Measurements from ENCODE around the gene ACAT2. TPM values are rescaled to one million over a fixed set of nuclear protein-coding genes. Genes with fewer than 3 reads are reported as not detected.
A peak's percentile ranks its signal among the peaks of the same experiment; 100 is the strongest.

ACAT2 gene
- polyA plus RNA-seq, 3 donors, result 3.6 to 24.4 (median 19.5) TPM

DNA sequence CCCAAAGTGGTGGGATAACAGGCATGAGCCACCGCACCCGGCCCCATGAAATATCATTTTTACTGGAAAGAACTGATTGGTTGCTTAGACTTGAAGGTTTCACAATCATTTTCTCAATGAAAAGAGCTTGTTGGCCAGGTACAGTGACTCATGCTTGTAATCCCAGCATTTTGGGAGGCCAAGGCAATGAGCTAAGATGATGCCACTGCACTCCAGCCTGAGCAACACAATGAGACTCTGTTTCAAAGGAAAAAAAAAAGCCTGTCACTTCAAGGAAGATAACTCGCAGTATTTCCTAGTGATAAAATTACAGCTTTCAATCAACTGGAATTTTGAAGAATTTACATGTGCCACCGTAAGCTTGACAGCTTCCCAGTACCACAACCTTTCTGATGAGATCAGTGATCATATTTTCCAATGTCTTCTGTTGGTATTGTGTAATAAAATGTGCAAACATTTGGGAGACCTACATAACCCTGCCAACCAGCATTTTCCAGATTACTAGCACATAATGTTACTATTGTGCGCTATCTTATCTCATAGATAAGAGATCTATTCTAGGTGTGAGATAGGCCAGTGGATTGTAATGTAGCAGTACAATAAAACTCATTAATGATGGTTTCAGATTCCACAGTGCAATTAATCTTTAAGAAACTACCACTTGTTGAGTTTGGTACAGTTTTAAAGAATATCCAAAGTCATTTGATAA is 45.5 kb downstream of the ACAT2 start:
- H3K4me1 ChIP-seq (ENCODE audit: control insufficient read depth in 1 of 2, insufficient read depth in 2 of 2, low read length in 2 of 2), result peaks cover 14 to 16% of the 10 kb centered on the region in 2 donors
- no peaks in the 10 kb centered on the region for H4K20me1 ChIP-seq (ENCODE audit: insufficient read depth, low read length)
- no peak for DNase-seq
- no CpG with 5 or more reads among the region's 5 CpGs for WGBS (ENCODE audit: insufficient coverage)
- no peaks in the 10 kb centered on the region for H3K27me3 Mint-ChIP-seq (ENCODE audit: low read depth in 3 of 3)
- no peaks in the 10 kb centered on the region for H3K9me3 ChIP-seq (replicated peaks in 1 of 2; ENCODE audit: control insufficient read depth in 1 of 2, insufficient read depth in 1 of 2, low read length in 2 of 2)
- TF ChIP-seq CTCF (IDR thresholded peaks at IDR 0.05), result no peak
- no peak overlapping the region for H3K27ac ChIP-seq (ENCODE audit: low read depth in 1 of 2, low read length in 2 of 2)
- no peaks in the 10 kb centered on the region for H3K27me3 ChIP-seq (ENCODE audit: control insufficient read depth in 2 of 2, insufficient read depth in 2 of 2, low read length in 2 of 2)
- H3K9me3 Mint-ChIP-seq, result no peaks in the 10 kb centered on the region
- no peak overlapping the region for H2AFZ ChIP-seq (ENCODE audit: insufficient read depth, low read depth, low read length, poor library complexity, severe bottlenecking)
- no peaks in the 10 kb centered on the region for H3K36me3 ChIP-seq (replicated peaks in 1 of 2; ENCODE audit: control insufficient read depth in 1 of 2, insufficient read depth in 2 of 2, low read length in 2 of 2)
- no peak overlapping the region for H3K4me2 ChIP-seq (replicated peaks; ENCODE audit: extremely low read depth, low read length, poor library complexity, severe bottlenecking)
- H3K4me1 Mint-ChIP-seq, result peaks cover 24% of the 10 kb centered on the region
- no peak overlapping the region for H3K4me3 ChIP-seq (replicated peaks in 1 of 3; ENCODE audit: low read depth in 2 of 3, low read length in 3 of 3)
- no peak overlapping the region for H3K27ac Mint-ChIP-seq
- no peaks in the 10 kb centered on the region for H3K36me3 Mint-ChIP-seq
- intact Hi-C loops (cut with micrococcal nuclease), result no loop called here
- no peak overlapping the region for H3K9ac ChIP-seq (ENCODE audit: insufficient read depth, low read length, poor library complexity, severe bottlenecking)
- H3K79me2 ChIP-seq (ENCODE audit: insufficient read depth, low read length), result no peaks in the 10 kb centered on the region
- H3K4me3 Mint-ChIP-seq, result no peak overlapping the region

DNA sequence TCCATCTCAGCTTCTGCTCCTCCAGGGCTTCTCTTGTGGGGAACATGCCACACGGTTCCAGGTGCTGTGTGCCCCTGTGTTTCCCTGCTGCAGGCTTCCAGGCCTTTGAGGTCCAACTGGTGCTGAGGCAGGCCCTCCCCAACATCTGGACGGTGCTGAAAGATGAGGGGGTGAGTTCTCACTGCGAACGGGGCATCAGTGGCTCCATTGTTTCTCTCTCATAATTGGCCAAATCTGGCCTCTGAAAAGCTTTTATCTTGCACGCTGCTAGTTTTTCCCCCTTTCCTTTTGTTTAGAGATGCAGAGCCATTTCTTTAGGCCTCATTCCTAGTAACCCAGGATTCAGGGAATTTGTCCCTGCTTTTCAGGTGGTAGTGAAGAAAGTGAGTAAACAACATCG is 46.8 kb downstream of the ACAT2 start:
- no peaks in the 10 kb centered on the region for H3K9me3 Mint-ChIP-seq
- TF ChIP-seq CTCF (IDR thresholded peaks at IDR 0.05), result no peak
- no peak for DNase-seq
- no peaks in the 10 kb centered on the region for H3K36me3 Mint-ChIP-seq
- H4K20me1 ChIP-seq (ENCODE audit: insufficient read depth, low read length), result no peaks in the 10 kb centered on the region
- H3K27ac ChIP-seq (ENCODE audit: low read depth in 1 of 2, low read length in 2 of 2), result no peak overlapping the region
- no peaks in the 10 kb centered on the region for H3K36me3 ChIP-seq (replicated peaks in 1 of 2; ENCODE audit: control insufficient read depth in 1 of 2, insufficient read depth in 2 of 2, low read length in 2 of 2)
- H3K4me1 Mint-ChIP-seq, result peaks cover 22% of the 10 kb centered on the region
- H3K27me3 ChIP-seq (ENCODE audit: control insufficient read depth in 2 of 2, insufficient read depth in 2 of 2, low read length in 2 of 2), result no peaks in the 10 kb centered on the region
- 94% methylated on average over 5 of the region's 6 CpGs for WGBS (ENCODE audit: insufficient coverage)
- H3K4me2 ChIP-seq (replicated peaks; ENCODE audit: extremely low read depth, low read length, poor library complexity, severe bottlenecking), result no peak overlapping the region
- H3K79me2 ChIP-seq (ENCODE audit: insufficient read depth, low read length), result no peaks in the 10 kb centered on the region
- H3K4me3 Mint-ChIP-seq, result no peak overlapping the region
- H3K27me3 Mint-ChIP-seq (ENCODE audit: low read depth in 3 of 3), result no peaks in the 10 kb centered on the region
- H3K9me3 ChIP-seq (replicated peaks in 1 of 2; ENCODE audit: control insufficient read depth in 1 of 2, insufficient read depth in 1 of 2, low read length in 2 of 2), result no peaks in the 10 kb centered on the region
- no peak overlapping the region for H2AFZ ChIP-seq (ENCODE audit: insufficient read depth, low read depth, low read length, poor library complexity, severe bottlenecking)
- peak overlapping the region in 1 of 7 donors; percentile 51 for H3K27ac Mint-ChIP-seq
- H3K9ac ChIP-seq (ENCODE audit: insufficient read depth, low read length, poor library complexity, severe bottlenecking), result no peak overlapping the region
- intact Hi-C loops (cut with micrococcal nuclease), result no loop called here
- peaks cover 10 to 15% of the 10 kb centered on the region in 2 donors for H3K4me1 ChIP-seq (ENCODE audit: control insufficient read depth in 1 of 2, insufficient read depth in 2 of 2, low read length in 2 of 2)
- H3K4me3 ChIP-seq (replicated peaks in 1 of 3; ENCODE audit: low read depth in 2 of 3, low read length in 3 of 3), result no peak overlapping the region
